Activated CD8-positive, alpha-beta T cell treated with anti-CD3 and anti-CD28 coated beads for 36 hours (primary cell): ENCODE measurements around the gene SHROOM4. TPM values are rescaled to one million over a fixed set of nuclear protein-coding genes. Genes with fewer than 3 reads are reported as not detected.

Experiments
- ATAC-seq: fragments of 200-7000 bp; cut with Tn5 transposase; one replicate; pipeline ENCODE4 v1.10.0; 2021; ENCODE audit warnings: mild to moderate bottlenecking, moderate library complexity
- CTCF ChIA-PET: fragments of 350-600 bp; sonication (Branson Sonifier 250); formaldehyde crosslinking; loops from one replicate; lab custom pipeline; 2021; ENCODE audit warnings: antibody characterized with exemption; lab: Charles Lee
- POLR2A ChIA-PET: fragments of 350-600 bp; sonication (Branson Sonifier 250); formaldehyde crosslinking; loops from one replicate; lab custom pipeline; 2021; ENCODE audit warnings: antibody characterized with exemption; lab: Charles Lee
- DNase-seq: peaks from one replicate; pipeline ENCODE4 v3.0.0-alpha.2; 2020
- H3K27ac Mint-ChIP-seq: one replicate; pipeline ENCODE4 v1.8.0; 2021; ENCODE audit warnings: mild to moderate bottlenecking, mixed read lengths
- H3K27me3 Mint-ChIP-seq: one replicate; pipeline ENCODE4 v1.8.0; 2021; ENCODE audit warnings: mixed read lengths
- H3K36me3 Mint-ChIP-seq: one replicate; pipeline ENCODE4 v1.8.0; 2021; ENCODE audit warnings: low read depth, mixed read lengths
- H3K4me1 Mint-ChIP-seq: one replicate; pipeline ENCODE4 v1.8.0; 2021; ENCODE audit warnings: low read depth, mixed read lengths
- H3K4me3 Mint-ChIP-seq: one replicate; pipeline ENCODE4 v1.8.0; 2021; ENCODE audit warnings: mild to moderate bottlenecking, moderate library complexity, mixed read lengths
- H3K9me3 Mint-ChIP-seq: one replicate; pipeline ENCODE4 v1.8.0; 2021; ENCODE audit warnings: mixed read lengths
- CTCF ChIP-seq: fragments of 200-600 bp; IDR thresholded peaks from one replicate; pipeline ENCODE4 v1.8.0; 2022; ENCODE audit warnings: antibody characterized with exemption, mild to moderate bottlenecking
- intact Hi-C: fragments of 100-400 bp; cut with micrococcal nuclease; formaldehyde crosslinking; loops from one replicate; pipeline ENCODE4 v1.10.0; 2022
- total RNA-seq, 2 experiments: library from RNA; stranded (reverse); gene quantifications; one replicate each; pipeline ENCODE4 v1.2.3, GENCODE V29; 2021

Gene SHROOM4
- not detected for total RNA-seq

- no peak for ATAC-seq
- Mint-ChIP-seq H3K27ac (no peak within 1 kb of the TSS), H3K4me1 (peaks cover 12% of the 10 kb centered on the region), H3K27me3 (peaks cover 36% of the 10 kb centered on the region), H3K36me3 (no peaks in the 10 kb centered on the region), H3K9me3 (no peaks in the 10 kb centered on the region), H3K4me3 (peak within 1 kb of the TSS; percentile 8)
- intact Hi-C loops, result no loop called here
- no peak for DNase-seq
- POLR2A ChIA-PET, result no interaction called here
- CTCF ChIA-PET, result no interaction called here
- TF ChIP-seq CTCF, result no peak
Measured at GRCh38 chrX:50813843-50814661, at the start of gene SHROOM4. Gene SHROOM4 (minus strand): TSS chrX:50814194. CDS start chrX:50814018, 176 bp downstream.

GRCh38 chrX:50863471-50863870 is 49.5 kb upstream of the SHROOM4 start:
- ATAC-seq (no peak), DNase-seq (no peak)
- Mint-ChIP-seq H3K36me3 (no peaks in the 10 kb centered on the region), H3K4me1 (no peaks in the 10 kb centered on the region), H3K27ac (no peak overlapping the region), H3K27me3 (no peaks in the 10 kb centered on the region), H3K9me3 (no peaks in the 10 kb centered on the region), H3K4me3 (no peak overlapping the region)
- POLR2A ChIA-PET, result no interaction called here
- TF ChIP-seq CTCF, result no peak
- CTCF ChIA-PET, result no interaction called here
- intact Hi-C loops, result no loop called here

GRCh38 chrX:50860518-50860917 is 46.5 kb upstream of the SHROOM4 start:
- TF ChIP-seq CTCF, result no peak
- intact Hi-C loops, result no loop called here
- ATAC-seq (no peak), DNase-seq (no peak)
- H3K4me1 Mint-ChIP-seq, result no peaks in the 10 kb centered on the region
- no peaks in the 10 kb centered on the region for H3K36me3 Mint-ChIP-seq
- ChIA-PET CTCF (no interaction called here), POLR2A (no interaction called here)
- H3K4me3 Mint-ChIP-seq, result no peak overlapping the region
- no peaks in the 10 kb centered on the region for H3K9me3 Mint-ChIP-seq
- no peaks in the 10 kb centered on the region for H3K27me3 Mint-ChIP-seq
- H3K27ac Mint-ChIP-seq, result no peak overlapping the region

GRCh38 chrX:50858548-50858947 is 44.6 kb upstream of the SHROOM4 start:
- Mint-ChIP-seq H3K9me3 (no peaks in the 10 kb centered on the region), H3K36me3 (no peaks in the 10 kb centered on the region), H3K4me3 (no peak overlapping the region), H3K27ac (no peak overlapping the region), H3K27me3 (no peaks in the 10 kb centered on the region), H3K4me1 (no peaks in the 10 kb centered on the region)
- CTCF ChIA-PET, result no interaction called here
- TF ChIP-seq CTCF, result no peak
- POLR2A ChIA-PET, result no interaction called here
- ATAC-seq (no peak), DNase-seq (no peak)
- intact Hi-C loops, result no loop called here

- DNase-seq, result no peak
- no peaks in the 10 kb centered on the region for H3K4me1 Mint-ChIP-seq
- no peaks in the 10 kb centered on the region for H3K36me3 Mint-ChIP-seq
- intact Hi-C loops, result no loop called here
- ATAC-seq, result no peak
- H3K27ac Mint-ChIP-seq, result no peak overlapping the region
- H3K27me3 Mint-ChIP-seq, result no peaks in the 10 kb centered on the region
- TF ChIP-seq CTCF, result no peak
- no peaks in the 10 kb centered on the region for H3K9me3 Mint-ChIP-seq
- ChIA-PET CTCF (interaction anchor here (1.1 kb wide), 1 partner anchor 162 kb away, joined by 3 read pairs; no protein-coding TSS in a partner anchor), POLR2A (no interaction called here)
- no peak overlapping the region for H3K4me3 Mint-ChIP-seq
Measured at GRCh38 chrX:50853399-50853798, 39.4 kb upstream of the SHROOM4 start.
